GM21619 (cell line): ENCODE results near the gene BAG5.

Experiments used
- ATAC-seq: cut with Tn5 transposase; IDR thresholded peaks from one replicate; pipeline ENCODE4 v1.9.1; 2021; ENCODE audit not compliant: unreplicated experiment

The BAG5 gene

GRCh38 chr14:103510724-103511693 lies 51.4 kb downstream of the BAG5 start:
- ATAC-seq, result no peak

- no peak for ATAC-seq
Measured at GRCh38 chr14:103509864-103510723, 52.4 kb downstream of the BAG5 start.

- ATAC-seq, result no peak
Measured at GRCh38 chr14:103508521-103509329, 53.7 kb downstream of the BAG5 start.

- ATAC-seq, result no peak
Measured at GRCh38 chr14:103507751-103508150, 54.7 kb downstream of the BAG5 start.
